ENCODE measurements around the gene HEXB. TPM values are rescaled to one million over a fixed set of nuclear protein-coding genes. Genes with fewer than 3 reads are reported as not detected.

Gene HEXB
- total RNA-seq, 4 donors from 2014 or later: 46.9 to 85.8 (median 73.8) TPM

DNA sequence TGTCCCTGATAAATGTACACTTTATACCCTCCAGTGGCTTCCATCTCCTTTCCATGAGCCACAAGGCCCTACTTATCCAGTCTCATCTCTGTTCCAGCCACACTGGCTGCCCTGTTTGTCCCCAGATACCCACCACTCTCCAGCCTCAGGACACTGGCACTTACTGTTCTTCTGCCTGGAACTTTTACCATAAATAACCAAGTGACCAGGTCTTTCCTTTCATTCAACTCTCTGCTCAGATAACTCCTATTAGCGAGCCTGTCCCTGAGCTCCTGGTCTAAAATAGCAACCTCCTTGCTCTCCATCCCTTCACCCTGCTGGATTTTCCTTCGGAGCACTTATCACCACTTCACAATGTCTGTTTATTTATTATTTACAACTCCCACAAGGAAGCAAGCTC, 27.9 kb upstream of the HEXB start:
- 85% methylated on average over 2 of the region's 2 CpGs for WGBS
- DNase-seq (ENCODE audit: low spot score in 2 of 2): no peak
- no peak for TF ChIP-seq POLR2A (IDR thresholded peaks at IDR 0.05)
- TF ChIP-seq EP300 (IDR thresholded peaks at IDR 0.05): no peak
- TF ChIP-seq POLR2AphosphoS5 (IDR thresholded peaks at IDR 0.05): no peak
- TF ChIP-seq, protein P1, sequence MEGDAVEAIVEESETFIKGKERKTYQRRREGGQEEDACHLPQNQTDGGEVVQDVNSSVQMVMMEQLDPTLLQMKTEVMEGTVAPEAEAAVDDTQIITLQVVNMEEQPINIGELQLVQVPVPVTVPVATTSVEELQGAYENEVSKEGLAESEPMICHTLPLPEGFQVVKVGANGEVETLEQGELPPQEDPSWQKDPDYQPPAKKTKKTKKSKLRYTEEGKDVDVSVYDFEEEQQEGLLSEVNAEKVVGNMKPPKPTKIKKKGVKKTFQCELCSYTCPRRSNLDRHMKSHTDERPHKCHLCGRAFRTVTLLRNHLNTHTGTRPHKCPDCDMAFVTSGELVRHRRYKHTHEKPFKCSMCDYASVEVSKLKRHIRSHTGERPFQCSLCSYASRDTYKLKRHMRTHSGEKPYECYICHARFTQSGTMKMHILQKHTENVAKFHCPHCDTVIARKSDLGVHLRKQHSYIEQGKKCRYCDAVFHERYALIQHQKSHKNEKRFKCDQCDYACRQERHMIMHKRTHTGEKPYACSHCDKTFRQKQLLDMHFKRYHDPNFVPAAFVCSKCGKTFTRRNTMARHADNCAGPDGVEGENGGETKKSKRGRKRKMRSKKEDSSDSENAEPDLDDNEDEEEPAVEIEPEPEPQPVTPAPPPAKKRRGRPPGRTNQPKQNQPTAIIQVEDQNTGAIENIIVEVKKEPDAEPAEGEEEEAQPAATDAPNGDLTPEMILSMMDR (IDR thresholded peaks at IDR 0.05): no peak
- Histone ChIP-seq H3K36me3 (no peaks in the 10 kb centered on the region), H3K4me3 (no peak overlapping the region), H3K4me1 (no peaks in the 10 kb centered on the region), H3K9me3 (no peaks in the 10 kb centered on the region), H3K27me3 (no peaks in the 10 kb centered on the region), H3K27ac (no peak overlapping the region)

DNA sequence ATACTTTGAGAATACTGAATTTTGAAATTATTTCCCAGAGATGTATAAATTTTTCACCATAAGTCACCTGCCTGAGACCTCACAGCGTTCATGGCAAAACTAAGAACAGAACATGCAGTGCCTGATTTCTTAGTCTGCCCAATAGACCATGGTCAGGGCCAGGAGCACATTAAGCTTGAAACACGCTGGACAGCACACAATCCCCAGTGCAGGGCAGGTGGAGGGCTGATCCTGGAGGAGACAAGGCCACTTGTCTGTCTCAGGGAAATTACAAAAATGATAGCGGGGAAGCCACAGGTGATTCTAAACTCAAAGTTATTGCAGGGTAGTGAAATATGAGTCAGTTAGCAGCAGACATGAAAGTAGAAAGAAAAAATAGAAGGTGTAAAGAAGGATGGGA, 25.9 kb upstream of the HEXB start:
- Histone ChIP-seq H3K36me3 (no peaks in the 10 kb centered on the region), H3K4me1 (no peaks in the 10 kb centered on the region), H3K27ac (no peak overlapping the region), H3K27me3 (no peaks in the 10 kb centered on the region), H3K4me3 (no peak overlapping the region), H3K9me3 (no peaks in the 10 kb centered on the region)
- 86% methylated on average over 3 of the region's 3 CpGs for WGBS
- DNase-seq (ENCODE audit: low spot score in 2 of 2): no peak
- no peak for TF ChIP-seq POLR2A (IDR thresholded peaks at IDR 0.05)
- TF ChIP-seq, protein P1 (IDR thresholded peaks at IDR 0.05): no peak
- no peak for TF ChIP-seq EP300 (IDR thresholded peaks at IDR 0.05)

DNA sequence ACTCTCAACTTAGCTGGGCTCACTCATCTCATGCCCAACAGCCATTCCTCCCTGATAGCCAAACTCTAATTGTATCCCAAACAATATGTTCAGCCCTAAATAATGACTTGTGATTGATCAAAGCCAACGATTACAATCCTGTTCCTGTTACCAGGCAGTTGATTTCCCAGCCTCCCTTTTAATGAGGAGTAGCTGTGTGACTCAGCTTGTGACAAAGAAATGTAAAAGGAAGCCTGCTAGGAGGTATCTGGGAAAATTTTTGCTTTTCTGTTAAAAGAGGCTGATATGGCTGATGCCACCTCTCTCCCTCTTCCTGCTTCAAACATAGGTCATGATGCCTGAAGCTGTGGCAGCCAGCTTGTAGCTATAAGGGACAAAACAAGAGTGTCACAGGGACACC, 24.9 kb upstream of the HEXB start:
- 50% methylated on average over 1 of the region's 1 CpG for WGBS
- DNase-seq (ENCODE audit: low spot score in 2 of 2): no peak

DNA sequence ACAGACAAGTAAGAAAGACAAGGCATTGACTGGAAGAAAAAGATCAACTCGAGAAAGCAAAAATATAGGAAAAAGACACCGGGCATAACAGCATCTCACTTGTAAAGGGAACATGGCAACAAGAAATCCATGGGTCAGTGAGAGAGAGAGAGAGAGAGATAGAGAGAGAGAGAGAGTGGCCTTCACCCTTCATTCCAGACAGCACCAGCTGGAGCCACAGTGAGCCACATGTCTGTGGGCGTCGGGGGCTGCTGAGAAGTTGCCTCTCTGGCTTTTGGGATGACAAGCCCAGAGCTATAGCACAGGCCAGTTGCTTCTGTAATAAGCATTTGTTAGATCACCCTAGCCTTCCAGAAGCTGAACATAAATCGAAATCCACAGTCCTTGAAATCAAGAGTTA, 24.2 kb upstream of the HEXB start:
- TF ChIP-seq, protein P1 (IDR thresholded peaks at IDR 0.05): no peak
- TF ChIP-seq POLR2AphosphoS5 (IDR thresholded peaks at IDR 0.05) (no peak), EP300 (IDR thresholded peaks at IDR 0.05) (no peak), POLR2A (IDR thresholded peaks at IDR 0.05) (no peak)
- no peak for DNase-seq (ENCODE audit: low spot score in 2 of 2)
- no peaks in the 10 kb centered on the region for H3K9me3 ChIP-seq
- no peaks in the 10 kb centered on the region for H3K4me1 ChIP-seq
- no peaks in the 10 kb centered on the region for H3K27me3 ChIP-seq
- H3K36me3 ChIP-seq: no peaks in the 10 kb centered on the region
- no peak overlapping the region for H3K4me3 ChIP-seq
- H3K27ac ChIP-seq: no peak overlapping the region
- WGBS: 89% methylated on average over 5 of the region's 5 CpGs

More for the DNA sequence above, 24.9 kb upstream of the HEXB start:
- H3K4me1 ChIP-seq: no peaks in the 10 kb centered on the region
- H3K9me3 ChIP-seq: no peaks in the 10 kb centered on the region
- H3K4me3 ChIP-seq: no peak overlapping the region
- TF ChIP-seq, protein P1 (IDR thresholded peaks at IDR 0.05): no peak
- TF ChIP-seq EP300 (IDR thresholded peaks at IDR 0.05) (no peak), POLR2A (IDR thresholded peaks at IDR 0.05) (no peak)
- no peaks in the 10 kb centered on the region for H3K27me3 ChIP-seq
- no peaks in the 10 kb centered on the region for H3K36me3 ChIP-seq
- no peak overlapping the region for H3K27ac ChIP-seq

DNA sequence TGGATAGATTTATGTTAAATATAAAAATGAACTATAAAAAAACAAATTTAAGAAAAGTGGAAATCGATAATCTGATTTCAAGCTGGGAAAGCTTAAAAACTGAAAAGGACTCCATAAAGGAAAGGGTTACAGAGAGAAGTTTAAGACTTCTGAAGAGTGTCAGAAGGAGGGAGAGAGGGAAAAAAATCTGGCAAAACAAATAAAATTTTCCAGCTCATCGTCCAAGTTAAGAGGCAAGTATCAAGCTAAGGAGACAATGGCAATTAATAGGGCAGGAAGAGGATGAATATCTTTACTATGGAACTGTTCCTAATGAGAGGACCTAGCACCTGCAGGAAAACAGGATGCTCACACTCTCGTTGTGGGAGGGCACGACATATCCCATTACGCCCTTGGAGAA, 20.5 kb upstream of the HEXB start:
- Histone ChIP-seq H3K27ac (no peak overlapping the region), H3K4me3 (no peak overlapping the region), H3K9me3 (no peaks in the 10 kb centered on the region), H3K36me3 (no peaks in the 10 kb centered on the region), H3K4me1 (no peaks in the 10 kb centered on the region), H3K27me3 (no peaks in the 10 kb centered on the region)
- WGBS: 56% methylated on average over 5 of the region's 5 CpGs
- no peak for DNase-seq (ENCODE audit: low spot score in 2 of 2)
- TF ChIP-seq, protein P1 (IDR thresholded peaks at IDR 0.05): no peak
- TF ChIP-seq EP300 (IDR thresholded peaks at IDR 0.05) (no peak), POLR2A (IDR thresholded peaks at IDR 0.05) (no peak), POLR2AphosphoS5 (IDR thresholded peaks at IDR 0.05) (no peak)

Data from suprapubic skin (tissue), 4 donors.